ENCODE results near the gene MAPK13. TPM values are rescaled to one million over a fixed set of nuclear protein-coding genes. Genes with fewer than 3 reads are reported as not detected.

MAPK13 gene
- total RNA-seq, 1 donor from 2014 or later = 12.2 TPM

Other genes starting within 250 kb of the MAPK13 start
- gene SRPK1, start 209.4 kb upstream of the MAPK13 start, total RNA-seq = 32.9 TPM
- gene SLC26A8, start 105.9 kb upstream of the MAPK13 start, total RNA-seq = 0.35 TPM
- gene MAPK14, start 102.7 kb upstream of the MAPK13 start, total RNA-seq = 94.4 TPM
- 26.1 TPM for gene BRPF3, start 66.2 kb downstream of the MAPK13 start, total RNA-seq
- 0.32 TPM for gene PNPLA1, start 139.5 kb downstream of the MAPK13 start, total RNA-seq
- not detected for gene BNIP5, start 206.4 kb downstream of the MAPK13 start, total RNA-seq